Globus pallidus (tissue), 1 donor: Measurements from ENCODE around the gene ZNF444.
"Not testable (repeated sequence)": the region's sequence is repeated elsewhere in the genome, so short reads cannot be mapped to it uniquely, and the experiment has no call there.

Experiments
- DNase-seq: peaks from one replicate; pipeline ENCODE4 v3.0.0-alpha.2; 2015; ENCODE audit warnings: low spot score

The ZNF444 gene

GRCh38 chr19:56176310-56176709 is 35.2 kb downstream of the ZNF444 start:
- DNase-seq: not testable (repeated sequence)

- DNase-seq: no peak
Observed at GRCh38 chr19:56176881-56177280, 35.8 kb downstream of the ZNF444 start.

GRCh38 chr19:56177564-56178243 is 36.6 kb downstream of the ZNF444 start:
- no peak for DNase-seq

GRCh38 chr19:56189785-56190184 is 48.7 kb downstream of the ZNF444 start:
- no peak for DNase-seq

- DNase-seq: no peak
Observed at GRCh38 chr19:56191115-56191514, 50.0 kb downstream of the ZNF444 start.

- no peak for DNase-seq
Observed at GRCh38 chr19:56191711-56192110, 50.6 kb downstream of the ZNF444 start.

- DNase-seq: no peak
Observed at GRCh38 chr19:56193981-56194640, 53.0 kb downstream of the ZNF444 start.

- not testable (repeated sequence) for DNase-seq
Observed at GRCh38 chr19:56197646-56198045, 56.6 kb downstream of the ZNF444 start, which contains the start of gene ZSCAN5B. ZSCAN5B (minus strand) TSS chr19:56197783; CDS start chr19:56193052, 4,731 bp downstream.

GRCh38 chr19:56199687-56200086 is 58.6 kb downstream of the ZNF444 start:
- DNase-seq: no peak

- DNase-seq: no peak
Observed at GRCh38 chr19:56201973-56202372, 60.9 kb downstream of the ZNF444 start, which contains the start of gene ZSCAN5C. ZSCAN5C (plus strand) TSS chr19:56202273; CDS start chr19:56205914, 3,641 bp downstream.

- not testable (repeated sequence) for DNase-seq
Observed at GRCh38 chr19:56207581-56207980, 66.5 kb downstream of the ZNF444 start.

GRCh38 chr19:56209091-56209490 is 68.0 kb downstream of the ZNF444 start:
- DNase-seq: no peak

GRCh38 chr19:56210036-56210435 is 68.9 kb downstream of the ZNF444 start:
- not testable (repeated sequence) for DNase-seq
